ENCODE results near the gene UBE2J2. TPM values are rescaled to one million over a fixed set of nuclear protein-coding genes. Genes with fewer than 3 reads are reported as not detected.
"Not testable (repeated sequence)": the region's sequence is repeated elsewhere in the genome, so short reads cannot be mapped to it uniquely, and the experiment has no call there.

Gene UBE2J2
- total RNA-seq, result 10 to 100 TPM; 35.9 to 41.5 TPM
- long read RNA-seq, transcript UBE2J2-202 (7 exons, 1,733 nt), result major isoform, 10 of 17 reads
- long read RNA-seq, partial matches to known transcripts, result 1 of 17 reads
- long read RNA-seq, other reads (novel, unspliced or antisense), result 1 of 17 reads

- DNase-seq, result peak; percentile 96
- intact Hi-C loops (cut with DNase I), result no loop called here
- peak; percentile 97 for ATAC-seq
These were observed at the start of gene UBE2J2 for GRCh38 chr1:1273512-1274298. UBE2J2 (minus strand) TSS chr1:1273854; CDS start chr1:1267992, 5,862 bp downstream.

- DNase-seq (no peak), ATAC-seq (no peak)
- intact Hi-C loops (cut with DNase I), result no loop called here
These were observed 49.3 kb upstream of the UBE2J2 start for GRCh38 chr1:1322952-1323351.

GRCh38 chr1:1322418-1322817, 48.8 kb upstream of the UBE2J2 start:
- ATAC-seq (no peak), DNase-seq (no peak)
- intact Hi-C loops (cut with DNase I), result no loop called here

GRCh38 chr1:1321477-1321876, 47.8 kb upstream of the UBE2J2 start:
- ATAC-seq, result no peak
- DNase-seq, result no peak
- intact Hi-C loops (cut with DNase I), result no loop called here

- intact Hi-C loops (cut with DNase I), result no loop called here
- ATAC-seq, result no peak
- DNase-seq, result no peak
These were observed 47.2 kb upstream of the UBE2J2 start for GRCh38 chr1:1320666-1321448.

GRCh38 chr1:1319646-1319941, 45.9 kb upstream of the UBE2J2 start:
- no peak for ATAC-seq
- intact Hi-C loops (cut with DNase I), result no loop called here
- DNase-seq, result no peak

GRCh38 chr1:1318777-1319645, 45.4 kb upstream of the UBE2J2 start:
- DNase-seq, result no peak
- ATAC-seq, result no peak
- intact Hi-C loops (cut with DNase I), result no loop called here

GRCh38 chr1:1318131-1318652, 44.5 kb upstream of the UBE2J2 start:
- peak; percentile 88 for DNase-seq
- intact Hi-C loops (cut with DNase I), result no loop called here

GRCh38 chr1:1317420-1317819, 43.8 kb upstream of the UBE2J2 start:
- DNase-seq, result no peak
- ATAC-seq, result no peak
- intact Hi-C loops (cut with DNase I), result no loop called here

More at GRCh38 chr1:1318131-1318652, 44.5 kb upstream of the UBE2J2 start:
- peak; percentile 64 to 84 for ATAC-seq

- intact Hi-C loops (cut with DNase I); ATAC-seq; DNase-seq: not testable (repeated sequence)
These were observed 42.5 kb upstream of the UBE2J2 start for GRCh38 chr1:1316199-1316598.

- no peak for ATAC-seq
- DNase-seq, result no peak
- intact Hi-C loops (cut with DNase I), result no loop called here
These were observed 41.8 kb upstream of the UBE2J2 start for GRCh38 chr1:1315435-1315954.

- intact Hi-C loops (cut with DNase I), result no loop called here
These were observed 41.2 kb upstream of the UBE2J2 start for GRCh38 chr1:1314678-1315335.

GRCh38 chr1:1314237-1314586, 40.6 kb upstream of the UBE2J2 start:
- DNase-seq (no peak), ATAC-seq (no peak)
- intact Hi-C loops (cut with DNase I), result no loop called here

More at GRCh38 chr1:1314678-1315335, 41.2 kb upstream of the UBE2J2 start:
- DNase-seq (no peak), ATAC-seq (no peak)

- intact Hi-C loops (cut with DNase I), result no loop called here
- no peak for ATAC-seq
- DNase-seq, result no peak
These were observed 40.0 kb upstream of the UBE2J2 start for GRCh38 chr1:1313500-1314236.

- ATAC-seq (no peak), DNase-seq (no peak)
- intact Hi-C loops (cut with DNase I), result no loop called here
These were observed 39.0 kb upstream of the UBE2J2 start for GRCh38 chr1:1312450-1313314.

- ATAC-seq (no peak), DNase-seq (no peak)
- intact Hi-C loops (cut with DNase I), result no loop called here
These were observed 37.8 kb upstream of the UBE2J2 start for GRCh38 chr1:1311107-1312104.

Measured in left cardiac atrium (tissue), 4 donors.